ENCODE measurements around the gene SLC6A19.

Gene SLC6A19

DNA sequence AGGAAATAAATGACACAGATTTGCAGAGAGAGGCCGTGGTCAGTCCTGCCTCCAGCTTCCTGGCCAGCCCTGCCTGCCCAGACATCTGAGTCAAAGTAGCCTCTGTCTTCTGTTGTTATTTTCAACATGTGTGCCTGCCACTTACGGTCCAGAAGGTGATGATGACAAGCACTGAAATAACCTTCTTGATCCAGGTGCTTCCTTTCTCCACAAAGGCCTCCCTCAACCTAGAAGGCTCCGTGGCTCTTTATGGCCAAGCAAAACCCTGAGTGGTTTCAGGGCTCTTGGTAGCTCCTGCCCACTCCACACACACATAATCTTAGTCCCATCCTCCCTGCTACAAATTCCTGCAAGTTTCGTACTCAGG, 34.1 kb upstream of the SLC6A19 start:
- no peak for DNase-seq

DNA sequence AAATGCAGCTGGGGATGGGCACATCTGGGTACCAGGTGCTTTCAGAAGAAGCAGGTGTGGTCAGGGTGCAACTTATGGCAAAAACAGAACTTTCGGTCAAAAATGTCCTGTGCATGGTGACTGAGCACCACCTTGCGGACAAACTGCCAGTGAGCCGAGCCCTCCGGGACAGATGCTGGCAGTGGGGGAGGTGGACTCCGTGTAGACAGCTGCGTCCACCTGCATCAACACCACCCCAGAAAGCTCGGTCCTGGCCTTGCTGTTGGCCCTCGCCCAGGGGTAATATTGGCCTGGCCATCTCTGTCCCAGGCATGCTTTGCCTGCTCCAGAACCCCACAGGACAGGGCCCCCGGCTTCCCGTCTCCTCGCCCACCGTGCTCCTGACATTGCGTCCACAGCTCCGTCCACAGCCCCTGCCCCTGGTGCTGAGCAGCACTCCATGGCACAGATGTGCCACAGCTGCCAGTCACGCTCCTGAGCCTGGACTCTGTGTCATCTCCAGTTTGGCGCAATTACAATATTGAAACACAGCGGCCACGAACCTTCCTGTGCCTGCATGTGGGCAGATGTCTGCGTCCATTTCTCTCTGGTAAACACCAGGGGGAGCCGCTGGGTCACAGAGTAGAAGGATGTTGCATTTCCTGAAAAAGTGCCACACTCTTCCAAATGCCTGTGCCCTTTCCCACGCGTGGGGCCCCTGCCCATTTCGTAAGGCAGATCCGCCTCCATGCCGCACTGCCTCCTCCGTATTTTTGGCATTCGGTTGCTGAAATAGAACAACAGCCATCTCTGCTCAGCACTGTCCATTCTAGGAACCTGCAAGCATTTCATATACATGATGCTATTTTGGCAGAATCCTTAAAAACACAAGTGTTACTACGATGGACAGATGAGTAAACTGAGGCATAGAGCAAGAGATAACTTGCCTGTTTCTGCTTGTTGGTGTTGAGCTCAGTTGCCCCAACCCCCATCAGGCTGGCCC, 33.4 kb upstream of the SLC6A19 start:
- no peak for DNase-seq

DNA sequence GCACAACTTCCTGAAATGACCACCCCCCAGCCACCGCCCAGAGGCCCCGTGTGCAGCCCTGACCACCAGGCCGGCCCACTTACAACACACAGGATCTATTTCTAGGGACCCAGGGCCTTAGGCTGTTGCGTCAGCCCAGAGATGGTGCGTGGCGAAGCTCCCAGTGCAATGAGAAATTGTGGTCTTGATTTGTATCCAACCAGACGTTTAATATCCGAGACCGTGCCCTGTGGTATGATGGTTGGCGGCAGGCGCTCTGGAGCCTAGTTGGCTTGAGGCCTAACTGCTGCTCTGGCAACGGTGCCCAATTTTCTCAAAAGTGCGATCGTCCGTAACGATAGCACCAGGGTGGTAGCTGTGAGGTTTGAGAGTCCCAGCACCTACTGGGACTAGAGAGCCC, 32.6 kb upstream of the SLC6A19 start:
- DNase-seq, result no peak

DNA sequence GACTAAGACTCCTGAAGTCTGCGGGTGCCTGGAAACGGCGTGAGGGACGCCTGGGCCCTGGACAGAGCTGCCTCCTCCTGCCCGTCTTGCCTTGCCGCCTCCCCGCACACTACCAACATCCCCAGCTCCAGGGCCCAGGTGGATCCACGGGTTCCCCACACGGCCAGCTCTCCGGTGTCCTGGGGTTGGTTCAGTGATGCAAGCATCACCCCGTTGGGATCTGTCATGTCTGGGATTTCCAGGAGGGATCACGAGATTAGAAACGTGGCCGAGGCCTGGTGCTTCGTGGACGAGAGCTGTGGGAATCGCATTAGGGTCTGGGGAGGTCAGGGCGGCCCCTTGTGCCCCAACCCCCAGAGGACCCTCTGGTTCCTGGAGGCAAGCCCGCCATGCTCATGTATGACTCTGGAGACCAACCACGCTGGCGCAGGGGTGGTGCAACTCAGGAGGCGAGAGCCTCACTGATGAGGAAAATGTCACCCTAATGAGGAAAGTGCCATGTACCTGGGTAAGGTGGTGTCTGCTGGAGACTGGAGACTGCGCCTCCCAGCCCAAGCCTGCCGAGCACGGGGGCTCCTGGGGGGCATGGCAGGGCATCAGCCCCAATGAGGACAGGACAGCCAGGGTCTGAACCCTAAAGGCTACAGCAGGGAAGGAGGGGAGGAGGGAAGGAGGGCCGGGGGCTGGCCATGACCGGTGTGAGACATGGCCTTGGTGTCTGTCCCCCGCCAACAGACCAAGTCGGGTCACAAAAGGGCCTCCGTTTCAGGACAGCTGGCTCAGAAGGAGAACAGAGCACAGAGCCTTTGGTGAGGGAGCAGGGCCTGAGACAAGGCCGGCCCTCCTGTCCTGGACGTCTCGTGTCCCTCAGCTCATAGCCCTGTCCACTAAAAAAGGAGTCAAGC, 31.9 kb upstream of the SLC6A19 start:
- no peak for DNase-seq

DNA sequence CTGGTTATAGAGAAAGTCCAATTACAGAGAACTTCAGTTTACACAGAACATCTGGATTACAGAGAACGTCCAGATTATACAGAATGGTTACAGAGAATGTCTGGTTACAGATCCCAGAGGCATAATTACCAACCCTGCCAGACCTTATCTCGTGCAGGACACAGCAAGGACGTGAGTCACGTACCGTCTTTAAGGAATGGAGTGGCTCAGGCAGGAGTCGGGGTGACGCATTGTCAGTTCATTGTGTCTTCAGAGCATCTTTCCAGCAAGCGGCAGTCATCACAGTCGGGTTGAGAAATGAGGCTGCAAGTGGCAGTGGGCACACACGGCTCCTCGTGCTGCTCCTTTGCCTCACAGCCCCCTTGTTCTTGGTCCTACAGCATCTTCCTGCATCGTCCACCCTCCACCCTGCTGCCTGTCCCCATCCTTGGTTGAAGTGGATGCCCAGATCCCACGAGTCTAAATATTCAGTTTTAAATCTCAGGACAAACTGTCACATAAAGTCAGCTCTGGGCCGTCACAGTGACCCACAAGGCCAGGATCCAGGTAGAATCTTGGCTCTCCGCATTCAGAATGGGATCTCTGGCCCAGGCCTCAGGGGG, 30.0 kb upstream of the SLC6A19 start:
- DNase-seq, result peak; percentile 24

DNA sequence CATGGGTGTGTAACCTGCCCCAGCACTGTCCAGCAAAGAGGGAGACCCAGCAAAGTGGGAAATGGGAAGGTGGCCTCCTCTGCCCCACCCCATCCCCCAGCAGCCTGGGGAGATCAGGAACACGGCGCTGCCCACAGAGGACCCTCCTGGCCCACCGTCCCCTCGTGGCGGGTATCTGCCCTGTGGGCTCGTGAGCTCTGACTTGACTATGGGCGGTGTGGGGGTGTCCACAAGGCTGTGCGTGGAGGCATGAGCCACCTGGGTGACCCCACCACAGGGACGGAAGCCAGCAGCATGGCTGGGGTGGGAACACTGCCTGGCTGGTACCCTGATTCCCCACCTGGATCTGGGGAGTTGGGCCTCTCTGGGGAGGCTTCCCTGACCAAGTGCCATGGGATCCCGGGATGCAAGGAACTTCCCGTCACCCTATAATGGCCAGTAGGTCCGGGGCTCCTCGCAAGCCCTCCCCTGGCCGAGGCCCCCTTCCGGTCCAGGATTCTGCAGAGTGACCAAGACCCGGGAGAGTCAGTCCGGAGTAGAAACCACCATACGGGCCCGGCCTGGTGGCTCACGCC, 29.3 kb upstream of the SLC6A19 start:
- no peak for DNase-seq

DNA sequence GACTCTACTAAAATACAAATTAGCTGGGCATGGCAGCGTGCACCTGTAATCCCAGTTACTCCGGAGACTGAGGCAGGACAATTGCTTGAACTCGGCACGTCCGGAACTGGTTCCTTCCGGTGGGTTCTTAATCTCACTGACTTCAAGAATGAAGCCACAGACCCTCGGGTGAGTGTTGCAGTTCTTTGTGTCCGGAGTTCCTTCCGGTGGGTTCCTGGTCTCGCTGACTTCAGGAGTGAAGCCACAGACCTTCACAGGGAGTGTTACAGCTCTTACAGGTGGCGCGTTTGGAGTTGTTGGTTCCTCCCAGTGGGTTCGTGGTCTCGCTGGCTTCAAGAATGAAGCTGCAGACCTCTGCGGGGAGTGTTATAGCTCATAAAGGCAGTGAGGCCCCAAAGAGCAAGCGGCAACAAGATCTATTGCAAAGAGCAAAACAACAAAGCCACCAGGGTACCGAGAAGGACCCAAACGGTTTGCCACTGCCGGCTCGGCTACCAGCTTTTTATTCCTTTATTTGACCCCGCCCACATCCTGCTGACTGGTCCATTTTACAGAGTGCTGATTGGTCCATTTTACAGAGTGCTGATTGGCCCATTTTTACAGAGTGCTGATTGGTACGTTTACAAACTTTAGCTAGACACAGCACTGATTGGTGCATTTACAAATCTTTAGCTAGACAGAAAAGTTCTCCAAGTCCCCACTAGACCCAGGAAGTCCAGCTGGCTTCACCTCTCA, 28.6 kb upstream of the SLC6A19 start:
- DNase-seq, result no peak

DNA sequence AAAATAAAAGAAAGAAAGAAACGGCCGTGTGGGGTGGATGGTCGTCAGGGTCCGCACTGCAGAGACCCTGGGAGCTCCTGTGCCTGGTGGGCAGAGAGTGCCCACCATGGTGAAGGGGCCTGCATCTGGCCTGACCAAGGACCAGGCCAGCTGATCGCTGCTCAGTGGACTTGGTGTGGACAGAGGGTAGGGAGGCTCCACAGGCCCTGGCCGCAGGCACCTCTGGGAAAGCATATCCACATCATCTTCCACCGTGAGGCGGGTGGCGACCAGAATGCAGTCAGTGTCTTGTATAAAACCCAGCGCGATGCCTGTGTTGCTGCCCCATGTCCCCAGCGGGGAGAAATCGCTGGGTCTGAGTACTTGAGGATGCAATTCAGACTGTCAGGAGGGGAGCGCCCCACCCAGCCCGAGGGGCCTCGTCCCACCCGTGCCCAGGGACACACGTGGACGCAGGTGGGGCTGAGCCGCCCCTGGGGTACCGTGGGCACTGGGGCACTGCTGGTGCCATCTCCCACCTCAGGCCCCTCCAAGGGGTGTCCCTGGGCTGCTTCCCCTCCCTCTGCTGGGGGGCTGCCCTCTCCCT, 27.8 kb upstream of the SLC6A19 start:
- no peak for DNase-seq

DNA sequence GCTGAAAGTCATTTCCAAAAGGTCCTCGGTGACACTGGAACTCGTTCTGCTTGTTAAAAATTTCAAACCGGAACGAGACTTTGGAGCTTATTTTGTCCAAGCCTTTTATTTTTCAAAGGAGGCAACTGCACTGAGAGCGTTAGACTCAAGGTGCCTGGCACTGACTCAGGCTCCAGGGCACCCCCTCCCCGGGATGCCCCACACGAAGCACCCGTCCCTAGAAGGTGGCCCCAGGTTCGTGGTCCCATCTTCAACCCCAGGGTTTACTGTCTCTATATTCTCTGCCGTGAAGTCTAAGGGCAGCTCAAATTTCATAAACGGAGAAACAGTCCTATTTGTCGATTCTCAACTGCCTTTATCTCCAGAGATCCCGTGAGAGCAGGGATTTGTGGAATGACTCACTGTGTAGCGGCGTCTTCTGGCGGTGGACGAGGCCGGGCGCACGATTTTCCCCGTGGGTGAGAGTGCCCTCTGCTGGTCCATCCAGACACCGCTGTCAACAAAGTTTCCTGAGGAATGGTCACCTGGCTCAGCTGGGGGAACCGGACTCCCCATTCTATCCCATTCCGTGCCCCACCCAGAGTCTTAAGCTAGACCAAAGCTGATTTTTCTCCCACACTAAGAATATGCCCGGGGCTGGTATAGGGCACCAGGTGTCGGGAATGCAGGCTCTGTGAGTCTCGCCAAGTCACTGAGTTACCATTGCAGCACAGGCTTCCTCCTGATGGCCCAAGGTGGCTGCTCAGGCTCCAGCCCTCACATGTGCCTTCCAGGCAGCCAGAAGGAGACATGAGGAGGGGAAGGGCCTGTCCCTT, 27.1 kb upstream of the SLC6A19 start:
- peak; percentile 22 for DNase-seq

DNA sequence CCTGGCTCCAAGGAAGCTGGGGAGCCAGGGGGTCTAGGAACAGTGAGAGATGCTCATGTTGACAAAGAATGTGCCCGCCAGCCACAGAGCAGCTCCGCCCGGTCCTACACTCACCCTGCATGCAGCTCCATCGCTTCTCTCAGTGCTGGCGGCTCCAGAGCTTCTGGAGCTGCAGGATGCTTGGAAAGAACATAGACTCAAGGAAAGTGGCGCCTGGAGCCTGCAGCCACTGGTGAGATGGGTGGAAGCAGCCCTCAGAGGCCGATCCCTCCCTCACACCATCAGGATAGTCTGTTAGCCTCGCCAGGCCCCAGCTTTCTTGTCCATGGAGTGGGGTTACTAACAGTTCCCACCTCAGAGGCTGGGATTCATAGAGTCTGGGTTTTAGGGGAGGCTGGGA, 26.4 kb upstream of the SLC6A19 start:
- DNase-seq, result no peak

DNA sequence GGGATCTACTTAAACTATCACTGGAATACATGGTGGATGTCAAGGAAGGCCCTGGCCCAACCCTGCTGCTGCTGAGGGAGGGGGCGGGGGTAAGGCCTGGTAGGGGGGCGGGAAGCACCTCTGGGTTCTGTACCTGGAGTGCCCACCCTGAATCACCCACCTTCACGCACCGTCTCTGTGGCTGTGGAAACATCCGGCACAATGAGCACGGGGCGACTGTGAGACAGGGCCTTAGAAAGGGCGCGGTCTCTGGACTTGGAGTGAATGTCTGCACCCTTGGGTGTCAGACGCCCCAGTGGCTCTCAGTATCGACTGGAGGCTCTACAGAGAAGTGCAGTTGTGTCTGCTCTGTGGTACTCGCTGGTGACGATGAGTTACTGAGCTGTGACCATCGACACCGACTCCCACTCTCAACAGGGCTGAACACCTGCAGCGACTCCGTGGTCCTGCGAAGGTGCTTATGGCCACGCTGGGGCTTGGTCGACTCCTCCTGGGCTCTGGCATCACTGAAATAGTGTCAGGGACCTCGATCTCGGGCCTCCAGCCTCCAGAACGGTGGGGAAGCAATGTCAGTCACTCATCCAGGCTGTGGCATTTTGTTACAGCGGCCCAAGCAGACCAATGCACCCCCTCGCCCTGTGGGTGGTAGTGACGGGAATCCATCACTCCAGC, 25.5 kb upstream of the SLC6A19 start:
- DNase-seq, result no peak

DNA sequence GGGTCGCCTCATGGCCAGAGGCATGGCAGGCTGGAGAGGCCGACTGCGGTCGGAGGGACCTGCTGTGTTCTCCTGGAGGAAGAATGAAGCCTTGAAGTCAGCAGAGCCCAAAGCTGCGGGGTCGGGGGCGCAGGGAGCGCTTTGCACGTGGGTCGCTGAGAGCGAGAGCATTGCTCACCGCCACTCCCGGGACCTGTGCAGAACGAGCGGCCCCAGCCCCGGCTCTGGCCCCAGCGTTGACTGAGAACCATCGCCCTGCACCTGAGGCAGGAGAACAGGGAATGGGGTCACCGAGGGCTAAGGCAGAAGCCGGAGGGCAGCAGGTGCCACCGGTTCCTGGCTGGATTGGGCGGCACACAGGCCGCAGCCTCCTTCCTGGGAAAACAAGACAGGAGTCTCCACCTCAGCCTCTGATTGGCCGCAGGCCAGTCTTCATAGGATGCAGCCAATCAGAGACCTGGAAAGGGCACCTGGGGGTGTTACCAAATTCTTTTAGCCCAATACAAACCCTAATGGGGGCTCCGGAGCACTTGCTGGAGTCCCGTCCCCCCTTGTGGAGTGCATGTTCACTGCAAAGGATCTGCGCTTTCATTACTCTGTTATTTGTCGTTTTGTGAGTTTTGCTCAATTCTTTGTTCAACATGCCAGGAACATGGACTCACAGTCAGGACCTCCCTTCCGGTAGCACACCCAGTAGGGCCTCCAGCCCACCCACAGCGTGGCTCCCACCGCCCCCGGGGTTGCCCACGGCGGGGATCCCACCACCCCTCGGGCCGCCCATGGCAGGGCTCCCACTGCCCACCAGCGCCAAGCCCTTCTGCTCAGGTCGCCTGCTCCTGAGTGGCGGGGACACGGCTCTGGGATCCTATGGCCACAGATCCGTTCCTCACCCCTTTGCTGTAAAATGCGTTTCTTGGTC, 24.7 kb upstream of the SLC6A19 start:
- DNase-seq, result no peak

DNA sequence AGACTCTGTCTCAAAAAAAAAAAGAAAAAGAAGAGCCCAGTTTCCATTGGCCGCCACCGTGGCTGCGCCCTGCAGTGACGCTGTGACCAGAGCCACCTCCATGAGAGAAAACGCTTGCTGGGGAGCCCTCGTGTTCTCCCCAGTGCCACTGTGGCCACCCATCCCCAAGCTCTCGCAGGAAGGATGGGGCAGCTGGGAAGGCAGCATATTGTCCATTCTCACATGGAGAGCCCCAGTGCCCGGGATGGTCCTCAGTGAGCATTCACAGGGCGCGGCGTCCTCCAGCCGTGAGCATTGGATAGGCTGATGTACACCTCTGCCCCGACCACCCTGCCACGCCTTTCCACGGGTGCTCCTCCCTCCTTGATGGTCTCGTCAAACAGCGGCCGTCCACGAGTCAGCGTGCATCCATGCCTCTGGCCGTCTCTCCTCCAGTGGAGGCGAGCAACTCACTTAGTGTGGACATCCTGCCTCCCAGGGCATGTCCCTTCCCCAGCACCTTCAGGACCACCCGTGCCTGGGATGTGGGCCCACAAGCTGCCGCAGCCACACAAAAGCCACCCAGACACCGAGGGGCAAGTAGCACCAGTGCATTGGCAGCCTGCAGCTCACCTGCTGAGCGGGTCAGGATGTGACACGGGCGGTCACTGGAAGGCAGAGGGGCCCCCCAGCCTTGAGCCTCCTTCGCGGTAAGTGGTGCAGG, 23.4 kb upstream of the SLC6A19 start:
- DNase-seq, result no peak

DNA sequence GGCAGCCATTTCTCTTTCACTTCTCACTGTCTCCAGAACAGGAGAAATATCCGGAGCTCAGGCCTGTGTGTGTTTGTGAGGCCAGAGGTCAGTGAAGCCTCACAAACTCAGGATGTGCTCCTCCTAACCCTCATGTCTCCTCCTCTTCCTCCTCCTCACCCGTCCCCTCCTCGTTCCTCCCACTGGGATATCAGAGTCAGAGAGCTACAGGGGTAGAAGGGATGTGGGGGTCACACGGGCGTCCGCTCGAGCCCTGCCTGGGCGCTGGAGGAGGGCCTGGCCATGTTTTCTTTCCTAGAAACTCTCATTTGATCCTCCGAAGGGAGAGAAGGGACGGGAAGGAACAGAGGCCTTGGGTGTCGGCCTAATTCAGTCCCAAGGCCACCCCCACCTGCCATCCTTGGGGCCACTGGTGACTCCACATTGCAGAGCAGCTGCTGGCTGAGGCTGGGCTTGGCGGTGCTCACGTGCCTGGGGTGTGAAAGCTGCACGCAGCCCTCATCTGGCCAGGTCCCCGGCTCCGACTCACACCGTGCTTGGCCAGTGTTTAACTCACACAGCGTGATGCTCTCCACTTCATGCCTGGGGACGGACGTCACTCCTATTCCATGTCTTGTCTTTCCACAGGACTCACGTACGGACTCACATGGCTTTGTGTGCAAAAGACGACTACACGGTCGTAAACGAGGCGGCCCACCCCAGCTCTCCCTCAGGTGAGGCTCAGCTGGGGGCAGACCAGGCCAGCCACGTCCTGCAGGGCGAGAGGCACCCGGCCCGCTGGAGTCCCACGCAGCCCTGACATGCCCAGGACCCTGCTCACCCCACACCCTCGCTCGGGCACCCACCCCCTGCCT, 22.6 kb upstream of the SLC6A19 start:
- DNase-seq, result no peak

DNA sequence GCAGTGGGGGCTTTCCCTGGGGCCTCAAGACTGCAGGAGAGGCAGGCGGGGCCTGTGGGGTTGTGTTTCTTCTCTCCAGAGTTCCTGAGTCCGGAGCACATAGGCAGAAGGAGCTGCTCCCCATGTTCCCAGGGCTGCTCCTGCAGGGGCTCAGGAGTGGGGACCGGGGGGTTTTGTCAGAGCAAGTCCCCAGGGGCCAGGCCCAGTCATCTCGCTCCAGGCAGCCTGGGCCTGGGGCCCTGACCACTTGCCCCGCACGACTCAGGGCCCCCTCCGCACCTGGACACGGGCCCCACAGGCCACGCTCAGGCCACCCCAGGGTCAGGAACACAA, 22.0 kb upstream of the SLC6A19 start:
- DNase-seq, result no peak

DNA sequence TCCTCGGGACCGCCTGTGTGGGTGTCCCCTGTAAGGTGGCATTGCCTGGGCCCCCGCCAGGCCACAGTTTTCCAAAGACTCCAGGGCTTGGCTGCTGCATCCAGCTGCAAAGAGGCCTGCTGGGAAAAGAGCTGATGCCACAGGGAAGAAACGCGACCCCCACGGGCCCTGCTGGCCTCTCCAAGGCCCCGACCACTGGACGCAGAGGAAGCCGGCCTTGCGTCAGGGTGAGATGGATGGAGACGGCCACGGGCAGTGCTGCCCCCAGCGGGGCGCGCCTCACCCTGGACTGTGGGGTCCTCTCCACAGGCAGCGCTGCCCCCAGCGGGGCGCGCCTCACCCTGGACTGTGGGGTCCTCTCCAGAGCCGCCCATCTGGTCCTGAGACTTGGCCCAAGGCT, 21.3 kb upstream of the SLC6A19 start:
- DNase-seq, result no peak

DNA sequence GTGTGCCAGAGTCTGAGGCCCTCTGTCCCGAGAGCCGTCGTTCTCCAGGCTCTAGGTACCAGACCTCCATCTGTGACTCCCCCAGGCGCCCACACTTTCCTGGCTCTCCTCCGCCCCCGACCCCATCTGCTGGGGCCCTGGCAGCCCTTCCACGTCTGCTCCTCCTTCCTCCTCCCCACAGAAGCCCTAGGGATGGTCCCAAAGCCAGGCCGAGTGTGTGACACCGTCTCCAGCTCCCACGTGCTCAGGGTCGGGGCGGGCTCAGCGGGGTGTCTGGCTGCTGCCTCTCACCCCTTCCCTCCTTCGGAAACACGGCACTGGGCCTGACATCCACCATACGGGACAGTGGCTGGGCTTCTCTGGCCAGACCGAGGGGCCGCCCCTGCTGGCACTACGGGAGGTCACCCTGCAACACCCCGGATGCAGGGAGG, 20.5 kb upstream of the SLC6A19 start:
- DNase-seq, result no peak
